GM21717 (cell line): ENCODE results near the gene ANKS1B.

ENCODE experiments used
- ATAC-seq: cut with Tn5 transposase; IDR thresholded peaks from one replicate; pipeline ENCODE4 v1.9.1; 2021; ENCODE audit warnings: mild to moderate bottlenecking, moderate library complexity; ENCODE audit not compliant: unreplicated experiment

ANKS1B gene

GRCh38 chr12:99232324-99232723, 752.4 kb downstream of the ANKS1B start:
- no peak for ATAC-seq

- ATAC-seq = no peak
Observed at GRCh38 chr12:99231031-99231430, 753.7 kb downstream of the ANKS1B start.

- ATAC-seq = no peak
Observed at GRCh38 chr12:99224237-99224636, 760.5 kb downstream of the ANKS1B start.

- ATAC-seq = no peak
Observed at GRCh38 chr12:99223579-99223978, 761.2 kb downstream of the ANKS1B start.

- ATAC-seq = no peak
Observed at GRCh38 chr12:99213047-99213446, 771.7 kb downstream of the ANKS1B start.

GRCh38 chr12:99212275-99212674, 772.5 kb downstream of the ANKS1B start:
- ATAC-seq = no peak

- ATAC-seq = no peak
Observed at GRCh38 chr12:99205111-99205510, 779.6 kb downstream of the ANKS1B start.

- no peak for ATAC-seq
Observed at GRCh38 chr12:99201906-99202645, 782.7 kb downstream of the ANKS1B start.

GRCh38 chr12:99200711-99201384, 783.9 kb downstream of the ANKS1B start:
- ATAC-seq = no peak

GRCh38 chr12:99195474-99195873, 789.3 kb downstream of the ANKS1B start:
- no peak for ATAC-seq

- no peak for ATAC-seq
Observed at GRCh38 chr12:99192489-99192888, 792.2 kb downstream of the ANKS1B start.

- ATAC-seq = no peak
Observed at GRCh38 chr12:99176871-99177270, 807.9 kb downstream of the ANKS1B start.

GRCh38 chr12:99170461-99170860, 814.3 kb downstream of the ANKS1B start:
- no peak for ATAC-seq

- no peak for ATAC-seq
Observed at GRCh38 chr12:99170037-99170436, 814.7 kb downstream of the ANKS1B start.

GRCh38 chr12:99157946-99158345, 826.8 kb downstream of the ANKS1B start:
- no peak for ATAC-seq

GRCh38 chr12:99154983-99155336, 829.8 kb downstream of the ANKS1B start:
- ATAC-seq = no peak

- no peak for ATAC-seq
Observed at GRCh38 chr12:99154216-99154982, 830.3 kb downstream of the ANKS1B start.

GRCh38 chr12:99153293-99153692, 831.4 kb downstream of the ANKS1B start:
- ATAC-seq = no peak

GRCh38 chr12:99152337-99152736, 832.4 kb downstream of the ANKS1B start:
- ATAC-seq = no peak

GRCh38 chr12:99151744-99152143, 833.0 kb downstream of the ANKS1B start:
- ATAC-seq = no peak

GRCh38 chr12:99147130-99147529, 837.6 kb downstream of the ANKS1B start:
- no peak for ATAC-seq

- no peak for ATAC-seq
Observed at GRCh38 chr12:99146730-99147129, 838.0 kb downstream of the ANKS1B start.
